NCI-H1436 treated with DMSO at 0.1 percent for 48 hours (cell line): ENCODE data around the gene ETV6.
"Not testable (repeated sequence)": the region's sequence is repeated elsewhere in the genome, so short reads cannot be mapped to it uniquely, and the experiment has no call there.

ENCODE experiments used
- DNase-seq: peaks from one replicate; lab custom pipeline; 2025; lab: John Stamatoyannopoulos, UW

The ETV6 gene

DNA sequence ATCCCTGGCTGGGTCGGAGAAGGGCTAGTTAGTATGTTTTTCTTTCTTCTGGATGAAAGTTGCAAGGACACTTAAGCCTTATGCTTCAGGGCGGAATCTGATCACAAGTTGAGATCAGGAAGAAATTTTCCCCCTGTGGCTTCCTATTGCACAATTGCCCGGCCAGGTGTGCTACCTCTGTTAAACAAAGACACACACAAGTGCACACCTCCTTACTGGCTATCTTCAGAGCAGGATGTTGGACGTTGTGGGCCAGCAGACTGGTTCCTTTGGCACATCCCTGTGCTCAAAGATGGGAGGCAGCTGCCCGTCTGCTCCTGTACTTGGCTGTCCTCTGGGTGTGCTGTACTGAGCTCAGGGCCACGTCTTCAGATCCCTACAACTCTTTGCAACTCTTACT is 19.1 kb downstream of the ETV6 start:
- DNase-seq: no peak

- no peak for DNase-seq
Observed at GRCh38 chr12:11669348-11669747, 19.9 kb downstream of the ETV6 start.

GRCh38 chr12:11672256-11673191 is 23.1 kb downstream of the ETV6 start:
- no peak for DNase-seq

DNA sequence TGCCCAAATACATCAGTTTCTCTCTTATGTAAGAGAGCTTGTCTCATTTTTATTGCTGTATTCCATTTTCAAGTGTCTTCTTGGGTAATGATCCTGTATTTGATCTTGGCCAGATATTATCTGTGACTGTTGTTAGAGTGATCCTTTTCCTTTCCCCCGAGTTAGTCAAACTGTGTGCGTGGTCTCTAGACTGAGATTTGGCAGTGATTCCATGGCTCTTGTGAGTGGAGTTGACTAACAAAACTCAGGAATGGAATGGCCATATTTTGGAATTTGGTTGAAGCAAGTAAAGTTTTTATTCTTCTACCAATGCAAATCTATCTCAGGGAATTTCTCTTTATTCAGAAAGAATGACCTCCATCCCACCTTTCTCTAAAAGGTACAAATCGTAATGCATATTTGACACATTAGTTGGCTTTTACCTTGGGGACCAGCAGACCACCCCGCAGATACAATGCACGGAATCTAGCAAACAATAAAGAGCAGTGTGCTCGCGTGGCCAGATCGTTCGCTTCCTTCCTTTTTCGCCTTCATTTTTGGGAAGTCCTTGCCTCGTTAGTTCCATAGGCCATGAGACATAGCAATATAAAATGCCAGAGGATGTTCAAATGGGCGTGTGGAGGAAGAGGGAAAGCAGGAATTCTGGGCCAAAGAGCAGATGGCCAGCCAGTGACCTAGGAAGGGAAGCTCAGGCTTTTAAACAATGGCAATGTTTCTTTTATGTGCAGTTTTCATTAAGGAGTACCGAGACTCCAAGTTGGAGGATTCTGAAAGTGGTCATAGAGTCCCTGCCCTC is 24.4 kb downstream of the ETV6 start:
- no peak for DNase-seq

DNA sequence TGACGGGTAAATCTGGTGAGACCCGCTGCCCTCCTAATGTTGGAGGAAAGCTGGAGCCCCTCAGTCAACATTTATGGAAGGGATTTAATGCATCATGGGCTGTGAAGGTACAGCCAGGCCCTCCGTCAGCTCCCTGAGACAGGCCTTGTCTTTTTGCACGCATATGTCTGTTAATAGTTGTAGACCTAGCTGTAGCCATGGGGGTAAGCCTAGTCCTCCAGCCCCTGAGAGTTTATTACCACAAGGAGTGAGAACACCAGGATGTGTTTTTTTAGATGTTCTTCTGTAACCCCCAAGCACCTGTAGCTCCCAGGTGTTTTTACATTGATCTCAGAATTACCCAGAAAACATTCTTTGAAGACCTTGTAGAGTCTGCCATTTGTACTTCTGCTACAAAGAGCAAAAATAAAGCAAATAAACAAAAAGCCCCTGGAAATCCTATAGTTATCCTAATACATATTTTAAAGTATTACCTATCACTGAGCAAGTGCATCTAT is 25.5 kb downstream of the ETV6 start:
- DNase-seq: no peak

DNA sequence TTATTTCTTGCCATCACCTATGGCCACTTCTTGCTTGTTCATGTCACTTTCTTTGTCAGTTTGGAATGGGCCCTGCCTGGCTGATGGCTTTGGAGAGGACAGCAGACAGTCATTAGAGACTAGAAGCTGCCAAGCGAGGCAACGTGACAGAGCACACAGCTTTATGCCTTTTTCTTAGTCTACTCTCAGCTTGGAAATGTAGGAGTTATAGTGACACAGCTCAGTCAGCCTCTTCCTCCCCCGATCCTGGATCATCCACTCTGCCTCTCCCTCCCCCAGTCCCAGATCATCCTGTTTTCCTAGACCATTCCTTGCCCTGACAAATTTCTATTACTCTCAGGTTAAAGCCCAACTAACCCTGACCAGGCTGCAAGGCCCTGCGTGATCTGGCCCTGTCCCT is 26.6 kb downstream of the ETV6 start:
- DNase-seq: no peak

GRCh38 chr12:11677093-11677492 is 27.6 kb downstream of the ETV6 start:
- DNase-seq: no peak

GRCh38 chr12:11677752-11678151 is 28.3 kb downstream of the ETV6 start:
- DNase-seq: no peak

GRCh38 chr12:11678781-11679180 is 29.3 kb downstream of the ETV6 start:
- no peak for DNase-seq

DNA sequence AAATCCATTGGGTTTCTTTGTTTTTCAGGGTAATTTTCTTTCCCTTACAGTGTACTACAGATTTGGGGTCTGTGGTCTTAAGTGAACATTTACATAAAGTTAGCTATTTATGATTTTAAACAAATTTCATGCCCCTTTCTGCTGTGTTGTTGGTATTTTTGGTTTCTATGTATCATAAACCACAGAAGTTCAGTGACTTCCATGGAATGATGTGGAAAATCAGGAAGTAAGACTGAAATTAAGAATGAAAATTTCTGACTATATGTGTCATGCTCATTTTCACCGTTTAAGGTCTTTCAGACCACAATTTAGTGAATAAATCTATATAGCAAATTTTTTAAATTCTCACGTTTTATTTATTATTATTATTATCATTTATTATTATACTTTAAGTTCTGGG is 31.7 kb downstream of the ETV6 start:
- DNase-seq: no peak

DNA sequence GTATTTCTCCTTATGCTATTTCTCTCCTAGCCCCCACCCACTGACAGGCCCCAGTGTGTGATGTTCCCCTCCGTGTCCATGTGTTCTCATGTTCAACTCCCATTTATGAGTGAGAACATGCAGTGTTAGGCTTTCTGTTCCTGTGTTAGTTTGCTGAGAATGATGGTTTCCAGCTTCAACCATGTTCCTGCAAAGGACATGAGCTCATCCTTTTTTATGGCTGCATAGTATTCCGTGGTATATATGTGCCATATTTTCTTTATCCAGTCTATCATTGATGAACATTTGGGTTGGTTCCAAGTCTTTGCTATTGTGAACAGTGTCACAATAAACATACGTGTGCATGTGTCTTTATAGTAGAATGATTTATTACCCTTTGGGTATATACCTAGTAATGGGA is 32.2 kb downstream of the ETV6 start:
- DNase-seq: not testable (repeated sequence)

- no peak for DNase-seq
Observed at GRCh38 chr12:11684393-11684792, 34.9 kb downstream of the ETV6 start.

- DNase-seq: no peak
Observed at GRCh38 chr12:11684811-11685210, 35.3 kb downstream of the ETV6 start.

DNA sequence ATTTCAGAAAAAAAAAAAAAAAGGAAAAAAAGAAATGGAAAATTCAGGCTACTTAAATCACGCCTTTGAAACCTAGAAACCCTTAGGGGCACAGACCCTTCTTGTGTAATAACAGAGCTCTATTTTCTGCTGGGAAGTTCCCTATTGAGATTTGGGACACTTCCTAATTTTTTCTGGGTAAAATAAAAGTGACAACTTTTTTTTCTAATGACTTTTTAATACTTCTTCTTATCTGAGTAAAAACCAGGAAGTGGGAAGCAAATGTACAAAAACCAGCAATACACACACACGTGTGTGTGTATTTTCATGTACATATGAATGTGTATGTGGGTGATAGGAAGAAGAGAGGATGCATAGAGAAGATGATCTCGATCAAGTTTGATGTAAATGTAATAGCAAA is 35.8 kb downstream of the ETV6 start:
- no peak for DNase-seq

- DNase-seq: no peak
Observed at GRCh38 chr12:11685716-11686115, 36.2 kb downstream of the ETV6 start.

- DNase-seq: no peak
Observed at GRCh38 chr12:11686120-11686519, 36.6 kb downstream of the ETV6 start.

DNA sequence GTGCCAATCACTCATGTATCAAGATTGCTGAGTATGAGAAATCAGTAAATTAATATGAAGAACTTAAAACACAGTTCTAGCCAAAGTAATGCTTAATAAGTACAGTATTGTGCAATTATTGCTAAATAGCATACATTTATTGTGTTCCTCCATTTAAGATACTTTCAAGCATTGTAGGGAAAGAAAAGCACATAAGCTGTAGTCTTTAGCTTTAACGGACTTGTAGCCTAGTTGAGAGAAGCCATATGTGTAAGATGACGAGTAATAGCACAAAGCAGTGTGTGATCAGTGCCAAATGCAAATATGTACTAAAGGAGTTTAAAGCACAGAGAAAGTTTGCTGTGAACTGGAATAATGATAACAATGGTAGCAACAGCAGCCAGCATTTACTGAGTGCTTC is 38.1 kb downstream of the ETV6 start:
- no peak for DNase-seq

- DNase-seq: no peak
Observed at GRCh38 chr12:11688379-11688778, 38.9 kb downstream of the ETV6 start.

- no peak for DNase-seq
Observed at GRCh38 chr12:11688831-11689230, 39.4 kb downstream of the ETV6 start.

DNA sequence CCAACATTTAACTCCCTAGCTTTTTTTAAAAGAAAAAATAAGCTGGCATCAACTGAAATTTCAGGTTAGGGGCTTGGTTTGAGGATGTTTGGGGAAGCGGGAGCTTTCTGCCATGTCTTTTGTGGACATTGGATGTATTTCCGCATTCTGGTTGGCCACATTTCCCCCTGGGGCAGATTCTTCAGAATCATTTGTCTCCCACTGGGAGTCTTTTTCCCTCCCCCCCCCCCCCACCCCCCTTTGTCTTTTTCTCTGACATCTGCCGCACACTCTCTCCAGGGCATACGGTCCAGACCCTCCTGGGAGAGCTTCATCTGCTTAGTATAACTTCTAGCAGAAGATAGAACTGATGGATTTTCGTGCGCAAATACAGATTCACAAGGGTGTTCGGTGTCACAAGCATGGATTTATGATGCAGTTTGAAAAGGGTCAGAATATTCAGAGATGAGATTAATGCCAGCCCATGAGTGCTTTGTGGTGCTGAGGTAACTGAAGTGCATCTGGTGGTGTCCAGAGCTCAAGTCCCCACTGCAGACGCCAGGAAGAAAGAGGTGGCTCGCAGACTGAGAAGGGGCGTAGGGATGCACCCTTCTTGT is 40.2 kb downstream of the ETV6 start:
- no peak for DNase-seq

GRCh38 chr12:11693067-11693466 is 43.6 kb downstream of the ETV6 start:
- DNase-seq: no peak

- DNase-seq: no peak
Observed at GRCh38 chr12:11693601-11694000, 44.1 kb downstream of the ETV6 start.

DNA sequence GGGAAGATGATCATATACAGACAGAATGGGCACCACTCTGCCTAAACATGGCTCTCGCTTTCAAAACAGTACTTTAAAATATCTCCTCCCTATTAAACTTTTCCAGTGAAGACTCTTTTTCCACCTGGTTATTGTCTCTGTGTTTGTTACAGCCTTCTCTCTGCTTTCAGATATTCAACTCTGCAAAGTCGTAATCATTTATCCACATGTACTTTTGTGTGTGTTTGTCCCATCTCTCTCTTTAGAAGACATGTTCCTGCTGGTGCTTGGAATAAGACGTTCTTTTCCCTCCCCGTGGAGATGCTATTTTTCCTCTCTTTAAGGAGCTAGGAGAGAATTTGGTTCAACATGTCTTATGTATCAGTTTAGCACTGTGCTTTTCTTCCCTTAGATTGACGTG is 45.1 kb downstream of the ETV6 start:
- DNase-seq: no peak
